LNCAP (cell line): ENCODE data around the gene SIGLEC1.

Experiments used
- CTCF ChIP-seq: fragments of 450-650 bp; IDR thresholded peaks from 2 replicates; pipeline ENCODE4 v1.5.1; 2017; ENCODE audit warnings: mild to moderate bottlenecking

Gene SIGLEC1

DNA sequence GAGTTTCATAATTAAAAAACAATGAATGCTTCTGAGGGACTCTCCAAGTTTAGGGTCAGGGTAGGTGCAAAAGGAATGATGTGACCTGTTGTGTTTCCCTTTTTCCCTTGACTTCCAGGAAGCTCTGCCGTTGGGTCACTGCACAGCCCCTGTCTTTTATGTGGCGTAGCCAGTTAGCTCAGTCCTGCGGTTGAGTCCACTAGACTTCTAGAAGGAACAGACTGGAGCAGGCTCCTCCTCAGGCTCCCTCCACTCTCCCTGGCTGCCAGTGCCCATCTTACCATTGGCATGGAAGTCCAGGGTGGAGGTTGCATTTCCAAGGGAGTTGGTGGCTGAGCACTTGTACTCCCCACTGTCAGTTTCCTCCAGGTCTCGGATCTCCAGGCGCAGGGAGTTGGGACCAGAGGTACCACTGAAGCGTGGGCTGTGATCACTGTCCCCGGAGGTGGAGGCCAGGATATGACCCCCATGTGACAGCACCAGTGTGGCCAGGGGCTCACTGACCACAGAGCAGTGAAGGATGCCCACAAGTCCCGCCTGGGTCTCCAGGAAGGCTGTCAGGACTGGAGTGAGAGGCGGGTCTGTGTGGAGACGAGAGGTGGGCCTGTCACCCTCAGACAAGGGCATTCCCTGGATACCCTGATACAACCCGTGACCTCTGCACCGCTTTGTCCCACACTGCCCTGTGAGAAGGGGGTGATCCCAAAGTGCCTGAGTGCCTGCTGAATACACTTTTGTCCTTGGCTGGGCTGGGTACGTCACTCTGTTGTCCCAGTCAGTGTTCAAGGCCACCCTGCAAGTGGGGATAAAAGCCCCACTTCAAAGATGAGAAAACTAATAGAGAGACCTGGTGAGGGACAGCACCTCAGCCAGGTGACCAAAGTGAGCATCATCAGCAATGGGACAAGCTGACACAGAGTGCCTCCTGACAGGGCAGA, 11.1 kb downstream of the SIGLEC1 start:
- TF ChIP-seq CTCF = no peak

DNA sequence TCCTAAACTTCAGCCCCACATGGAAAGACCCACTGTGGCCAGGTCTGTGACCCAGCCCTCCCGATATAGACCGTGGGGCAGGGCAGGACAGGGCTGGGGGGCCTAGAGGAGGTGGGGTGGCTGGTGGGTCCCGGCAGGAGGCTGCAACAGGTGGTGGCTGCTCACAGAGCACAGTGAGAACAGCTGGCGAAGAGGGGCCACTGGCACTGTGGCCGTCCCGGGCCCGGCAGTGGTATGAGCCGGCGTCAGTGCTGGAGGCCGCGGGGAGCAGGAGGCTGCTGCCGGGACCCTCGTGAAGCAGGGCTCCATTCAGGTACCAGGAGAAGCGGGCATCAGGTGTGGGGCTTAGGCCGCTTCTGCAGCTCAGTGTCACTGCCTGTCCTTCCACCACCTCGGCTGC, 13.4 kb downstream of the SIGLEC1 start:
- TF ChIP-seq CTCF = no peak

GRCh38 chr20:3698591-3699001, 13.8 kb downstream of the SIGLEC1 start:
- TF ChIP-seq CTCF = no peak

DNA sequence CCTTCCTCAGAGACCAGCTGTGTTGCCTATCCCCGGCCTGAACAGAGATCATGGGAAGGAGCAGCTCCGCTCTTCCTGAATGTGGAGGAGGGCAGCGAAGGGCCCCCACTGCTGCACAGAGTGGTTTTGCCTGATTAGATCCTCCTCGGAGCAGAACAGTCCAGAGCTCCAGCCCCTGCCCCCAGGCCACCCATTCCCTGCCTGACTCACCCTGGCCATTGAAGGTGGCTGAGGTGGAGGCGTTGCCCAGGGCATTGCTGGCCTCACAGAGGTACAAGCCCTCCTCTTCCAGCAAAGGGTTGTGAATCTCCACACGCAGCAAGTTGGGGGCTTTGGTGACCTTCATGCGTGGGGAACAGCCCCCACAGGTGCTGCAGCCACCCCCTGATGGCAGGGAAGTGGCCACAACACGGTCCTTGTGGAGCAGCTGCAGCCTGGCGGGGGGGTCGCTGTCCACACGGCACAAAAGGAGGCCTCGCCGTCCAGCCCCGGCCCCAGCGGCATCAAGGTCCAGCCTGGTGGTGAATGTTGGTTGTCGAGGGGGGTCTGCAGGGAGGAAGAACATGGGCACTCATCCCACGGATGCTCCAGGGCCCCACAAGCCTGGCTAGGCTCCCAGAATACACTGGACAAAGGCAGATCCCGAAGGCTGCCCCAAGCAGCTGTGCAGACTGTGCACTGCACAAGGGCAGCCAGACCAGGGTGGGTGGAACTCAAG, 14.7 kb downstream of the SIGLEC1 start:
- TF ChIP-seq CTCF = no peak

- TF ChIP-seq CTCF = no peak
These were observed 15.4 kb downstream of the SIGLEC1 start for GRCh38 chr20:3696745-3697587.

GRCh38 chr20:3696200-3696599, 16.2 kb downstream of the SIGLEC1 start:
- peak; percentile 61 for TF ChIP-seq CTCF

GRCh38 chr20:3694864-3695263, 17.5 kb downstream of the SIGLEC1 start:
- TF ChIP-seq CTCF = no peak
